ENCODE results near the gene RAB11A.

DNA sequence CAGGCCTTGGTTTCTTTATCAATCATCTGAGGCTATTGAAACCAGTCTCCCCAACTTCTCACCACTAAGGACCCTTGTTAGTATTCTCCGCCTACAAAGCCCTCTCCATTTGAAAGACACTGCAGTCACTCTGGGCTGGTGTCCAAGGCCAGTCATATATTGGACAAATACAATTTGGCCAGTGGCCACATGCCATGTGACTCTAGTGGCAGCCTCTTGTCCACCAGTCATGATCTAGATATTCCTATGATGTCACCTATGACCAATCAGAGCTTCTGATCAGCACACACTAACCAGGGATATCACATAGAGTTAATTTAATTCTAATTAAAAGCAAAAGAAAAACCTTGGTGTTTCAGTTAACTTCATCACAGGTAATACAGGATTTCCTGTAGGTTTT is 68.2 kb downstream of the RAB11A start:
- TF ChIP-seq, protein P1, sequence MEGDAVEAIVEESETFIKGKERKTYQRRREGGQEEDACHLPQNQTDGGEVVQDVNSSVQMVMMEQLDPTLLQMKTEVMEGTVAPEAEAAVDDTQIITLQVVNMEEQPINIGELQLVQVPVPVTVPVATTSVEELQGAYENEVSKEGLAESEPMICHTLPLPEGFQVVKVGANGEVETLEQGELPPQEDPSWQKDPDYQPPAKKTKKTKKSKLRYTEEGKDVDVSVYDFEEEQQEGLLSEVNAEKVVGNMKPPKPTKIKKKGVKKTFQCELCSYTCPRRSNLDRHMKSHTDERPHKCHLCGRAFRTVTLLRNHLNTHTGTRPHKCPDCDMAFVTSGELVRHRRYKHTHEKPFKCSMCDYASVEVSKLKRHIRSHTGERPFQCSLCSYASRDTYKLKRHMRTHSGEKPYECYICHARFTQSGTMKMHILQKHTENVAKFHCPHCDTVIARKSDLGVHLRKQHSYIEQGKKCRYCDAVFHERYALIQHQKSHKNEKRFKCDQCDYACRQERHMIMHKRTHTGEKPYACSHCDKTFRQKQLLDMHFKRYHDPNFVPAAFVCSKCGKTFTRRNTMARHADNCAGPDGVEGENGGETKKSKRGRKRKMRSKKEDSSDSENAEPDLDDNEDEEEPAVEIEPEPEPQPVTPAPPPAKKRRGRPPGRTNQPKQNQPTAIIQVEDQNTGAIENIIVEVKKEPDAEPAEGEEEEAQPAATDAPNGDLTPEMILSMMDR (IDR thresholded peaks at IDR 0.05), result no peak
- TF ChIP-seq POLR2A (IDR thresholded peaks at IDR 0.05), result no peak
